ENCODE measurements around the gene ASTE1. TPM values are rescaled to one million over a fixed set of nuclear protein-coding genes. Genes with fewer than 3 reads are reported as not detected.

The ASTE1 gene
- polyA plus RNA-seq, 3 donors: 3.1 to 7.2 (median 6.6) TPM

DNA sequence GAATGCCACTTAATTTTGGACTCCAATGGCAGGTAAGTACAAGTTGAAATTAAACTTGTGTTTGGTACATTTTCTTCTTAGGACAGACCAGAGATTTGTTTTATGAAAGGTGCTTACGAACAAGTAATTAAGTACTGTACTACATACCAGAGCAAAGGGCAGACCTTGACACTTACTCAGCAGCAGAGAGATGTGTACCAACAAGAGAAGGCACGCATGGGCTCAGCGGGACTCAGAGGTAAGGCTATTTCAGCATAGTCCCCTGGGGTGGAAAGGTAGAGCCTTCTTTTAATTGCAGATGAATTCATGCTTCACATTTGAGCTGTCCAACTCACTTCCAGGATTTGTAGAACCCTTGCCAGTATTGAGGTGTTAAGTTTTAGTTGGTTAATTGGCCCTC lies 51.4 kb downstream of the ASTE1 start:
- Histone ChIP-seq H3K4me2 (replicated peaks; ENCODE audit: extremely low read depth, low read length, poor library complexity, severe bottlenecking) (no peak overlapping the region), H3K4me1 (ENCODE audit: control insufficient read depth in 1 of 2, insufficient read depth in 2 of 2, low read length in 2 of 2) (no peaks in the 10 kb centered on the region), H3K4me3 (replicated peaks in 1 of 3; ENCODE audit: low read depth in 2 of 3, low read length in 3 of 3) (no peak overlapping the region), H4K20me1 (ENCODE audit: insufficient read depth, low read length) (no peaks in the 10 kb centered on the region), H3K79me2 (ENCODE audit: insufficient read depth, low read length) (no peaks in the 10 kb centered on the region), H2AFZ (ENCODE audit: insufficient read depth, low read depth, low read length, poor library complexity, severe bottlenecking) (no peak overlapping the region), H3K27ac (ENCODE audit: low read depth in 1 of 2, low read length in 2 of 2) (no peak overlapping the region), H3K36me3 (replicated peaks in 1 of 2; ENCODE audit: control insufficient read depth in 1 of 2, insufficient read depth in 2 of 2, low read length in 2 of 2) (peaks cover 33 to 64% of the 10 kb centered on the region in 2 donors), H3K9ac (ENCODE audit: insufficient read depth, low read length, poor library complexity, severe bottlenecking) (no peak overlapping the region), H3K27me3 (ENCODE audit: control insufficient read depth in 2 of 2, insufficient read depth in 2 of 2, low read length in 2 of 2) (no peaks in the 10 kb centered on the region), H3K9me3 (replicated peaks in 1 of 2; ENCODE audit: control insufficient read depth in 1 of 2, insufficient read depth in 1 of 2, low read length in 2 of 2) (no peaks in the 10 kb centered on the region)
- Mint-ChIP-seq H3K4me3 (no peak overlapping the region), H3K27ac (no peak overlapping the region), H3K27me3 (ENCODE audit: low read depth in 3 of 3) (no peaks in the 10 kb centered on the region), H3K36me3 (peaks cover 60 to 61% of the 10 kb centered on the region in 2 donors), H3K4me1 (peaks cover 2% of the 10 kb centered on the region), H3K9me3 (peaks cover 0 to 2% (median 0%) of the 10 kb centered on the region in 7 donors)
- TF ChIP-seq CTCF (IDR thresholded peaks at IDR 0.05): no peak
- WGBS (ENCODE audit: insufficient coverage): 100% methylated on average over 2 of the region's 3 CpGs
- intact Hi-C loops (cut with micrococcal nuclease): no loop called here
- DNase-seq: no peak

DNA sequence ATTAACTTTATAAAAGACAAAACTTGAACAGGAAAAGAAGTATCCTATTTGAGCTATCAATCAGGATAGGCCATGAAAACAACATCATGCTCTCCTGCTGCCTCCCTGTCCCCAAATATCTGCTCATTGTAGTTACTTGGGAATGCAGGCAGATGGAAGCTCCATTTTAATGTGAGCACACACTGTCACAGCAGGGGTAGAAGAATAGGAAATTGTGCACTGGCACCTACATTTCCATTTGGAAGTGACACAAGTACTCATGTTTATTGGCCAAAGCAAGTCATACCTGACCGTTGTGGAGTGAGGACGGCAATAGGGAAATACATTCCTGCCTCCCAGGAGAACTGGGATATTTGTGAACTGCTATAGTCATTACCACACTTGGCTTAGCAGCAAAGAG lies 52.4 kb downstream of the ASTE1 start:
- peaks cover 2% of the 10 kb centered on the region for H3K4me1 Mint-ChIP-seq
- Histone ChIP-seq H3K27ac (ENCODE audit: low read depth in 1 of 2, low read length in 2 of 2) (no peak overlapping the region), H3K9me3 (replicated peaks in 1 of 2; ENCODE audit: control insufficient read depth in 1 of 2, insufficient read depth in 1 of 2, low read length in 2 of 2) (no peaks in the 10 kb centered on the region), H4K20me1 (ENCODE audit: insufficient read depth, low read length) (no peaks in the 10 kb centered on the region), H2AFZ (ENCODE audit: insufficient read depth, low read depth, low read length, poor library complexity, severe bottlenecking) (no peak overlapping the region), H3K4me2 (replicated peaks; ENCODE audit: extremely low read depth, low read length, poor library complexity, severe bottlenecking) (no peak overlapping the region), H3K79me2 (ENCODE audit: insufficient read depth, low read length) (no peaks in the 10 kb centered on the region), H3K9ac (ENCODE audit: insufficient read depth, low read length, poor library complexity, severe bottlenecking) (no peak overlapping the region), H3K27me3 (ENCODE audit: control insufficient read depth in 2 of 2, insufficient read depth in 2 of 2, low read length in 2 of 2) (no peaks in the 10 kb centered on the region), H3K36me3 (replicated peaks in 1 of 2; ENCODE audit: control insufficient read depth in 1 of 2, insufficient read depth in 2 of 2, low read length in 2 of 2) (peaks cover 37 to 68% of the 10 kb centered on the region in 2 donors), H3K4me3 (replicated peaks in 1 of 3; ENCODE audit: low read depth in 2 of 3, low read length in 3 of 3) (no peak overlapping the region), H3K4me1 (ENCODE audit: control insufficient read depth in 1 of 2, insufficient read depth in 2 of 2, low read length in 2 of 2) (no peaks in the 10 kb centered on the region)
- DNase-seq: no peak
- no peaks in the 10 kb centered on the region for H3K27me3 Mint-ChIP-seq (ENCODE audit: low read depth in 3 of 3)
- WGBS (ENCODE audit: insufficient coverage): no CpG with 5 or more reads among the region's 2 CpGs
- H3K27ac Mint-ChIP-seq: no peak overlapping the region
- intact Hi-C loops (cut with micrococcal nuclease): no loop called here
- H3K36me3 Mint-ChIP-seq: peaks cover 60 to 61% of the 10 kb centered on the region in 2 donors
- no peak overlapping the region for H3K4me3 Mint-ChIP-seq
- H3K9me3 Mint-ChIP-seq: peaks cover 0 to 2% (median 0%) of the 10 kb centered on the region in 7 donors
- TF ChIP-seq CTCF (IDR thresholded peaks at IDR 0.05): no peak

All from CD14-positive monocyte (primary cell).